Measurements from ENCODE around the gene CYP2S1. TPM values are rescaled to one million over a fixed set of nuclear protein-coding genes. Genes with fewer than 3 reads are reported as not detected.
"Not testable (repeated sequence)": the region's sequence is repeated elsewhere in the genome, so short reads cannot be mapped to it uniquely, and the experiment has no call there.

CYP2S1 gene
- total RNA-seq, 1 donor = 2.1 TPM

DNA sequence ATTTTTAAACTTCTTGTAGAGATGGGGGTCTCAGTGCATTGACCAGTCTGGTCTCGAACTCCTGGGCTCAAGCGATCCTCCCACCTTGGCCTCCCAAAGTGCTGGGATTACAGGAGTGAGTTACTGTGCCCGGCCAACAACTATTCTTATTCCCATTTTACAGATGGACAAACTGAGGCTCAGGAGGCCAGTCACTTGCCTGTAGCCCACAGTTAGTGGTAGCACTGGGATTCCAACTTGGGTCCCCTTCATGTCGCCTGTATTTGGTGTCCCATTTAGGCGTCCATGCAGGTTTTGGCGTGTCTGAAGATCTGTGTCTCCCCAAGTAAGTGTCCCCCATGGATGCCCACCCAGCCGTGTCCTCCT lies 25.2 kb downstream of the CYP2S1 start:
- no peak overlapping the region for H3K4me3 ChIP-seq (ENCODE audit: low read length)
- no peaks in the 10 kb centered on the region for H3K9me3 ChIP-seq (ENCODE audit: low read depth, low read length)
- H3K27me3 ChIP-seq (ENCODE audit: insufficient read depth, low read length) = peaks cover 8% of the 10 kb centered on the region
- H3K4me1 ChIP-seq (ENCODE audit: insufficient read depth, low read length) = no peaks in the 10 kb centered on the region

DNA sequence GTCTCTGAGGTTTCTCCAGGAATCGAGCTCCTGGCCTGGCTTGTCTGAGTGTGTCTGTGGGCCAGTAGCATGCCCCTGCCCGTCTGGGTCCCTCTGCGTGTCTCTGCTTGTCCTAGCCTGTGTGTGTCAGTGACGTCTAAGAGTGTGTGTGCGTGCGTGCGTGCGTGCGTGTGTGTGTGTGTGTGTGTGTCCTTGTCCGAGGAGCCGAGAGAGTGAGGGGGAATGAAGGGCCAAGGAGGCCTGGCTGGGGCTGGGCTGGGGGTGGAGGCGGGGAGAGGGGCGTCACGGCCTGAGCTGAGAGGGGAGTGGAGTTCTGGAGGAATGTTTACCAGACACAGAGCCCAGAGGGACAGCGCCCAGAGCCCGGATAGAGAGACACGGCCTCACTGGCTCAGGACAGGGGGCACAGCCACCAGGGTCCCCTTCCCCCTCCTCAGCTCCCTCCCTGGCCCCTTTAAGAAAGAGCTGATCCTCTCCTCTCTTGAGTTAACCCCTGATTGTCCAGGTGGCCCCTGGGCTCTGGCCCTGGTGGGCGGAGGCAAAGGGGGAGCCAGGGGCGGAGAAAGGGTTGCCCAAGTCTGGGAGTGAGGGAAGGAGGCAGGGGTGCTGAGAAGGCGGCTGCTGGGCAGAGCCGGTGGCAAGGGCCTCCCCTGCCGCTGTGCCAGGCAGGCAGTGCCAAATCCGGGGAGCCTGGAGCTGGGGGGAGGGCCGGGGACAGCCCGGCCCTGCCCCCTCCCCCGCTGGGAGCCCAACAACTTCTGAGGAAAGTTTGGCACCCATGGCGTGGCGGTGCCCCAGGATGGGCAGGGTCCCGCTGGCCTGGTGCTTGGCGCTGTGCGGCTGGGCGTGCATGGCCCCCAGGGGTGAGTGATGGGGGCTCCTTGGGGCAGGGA lies 25.8 kb downstream of the CYP2S1 start, which contains the start of gene AXL:
AXL (plus strand) TSS at position 609 of the 893 bp plus-strand sequence; CDS start at position 779, 170 bp downstream.
- Histone ChIP-seq H3K27me3 (ENCODE audit: insufficient read depth, low read length) (peaks cover 8% of the 10 kb centered on the region), H3K4me1 (ENCODE audit: insufficient read depth, low read length) (no peaks in the 10 kb centered on the region), H3K9me3 (ENCODE audit: low read depth, low read length) (no peaks in the 10 kb centered on the region), H3K4me3 (ENCODE audit: low read length) (no peak within 1 kb of the TSS)

DNA sequence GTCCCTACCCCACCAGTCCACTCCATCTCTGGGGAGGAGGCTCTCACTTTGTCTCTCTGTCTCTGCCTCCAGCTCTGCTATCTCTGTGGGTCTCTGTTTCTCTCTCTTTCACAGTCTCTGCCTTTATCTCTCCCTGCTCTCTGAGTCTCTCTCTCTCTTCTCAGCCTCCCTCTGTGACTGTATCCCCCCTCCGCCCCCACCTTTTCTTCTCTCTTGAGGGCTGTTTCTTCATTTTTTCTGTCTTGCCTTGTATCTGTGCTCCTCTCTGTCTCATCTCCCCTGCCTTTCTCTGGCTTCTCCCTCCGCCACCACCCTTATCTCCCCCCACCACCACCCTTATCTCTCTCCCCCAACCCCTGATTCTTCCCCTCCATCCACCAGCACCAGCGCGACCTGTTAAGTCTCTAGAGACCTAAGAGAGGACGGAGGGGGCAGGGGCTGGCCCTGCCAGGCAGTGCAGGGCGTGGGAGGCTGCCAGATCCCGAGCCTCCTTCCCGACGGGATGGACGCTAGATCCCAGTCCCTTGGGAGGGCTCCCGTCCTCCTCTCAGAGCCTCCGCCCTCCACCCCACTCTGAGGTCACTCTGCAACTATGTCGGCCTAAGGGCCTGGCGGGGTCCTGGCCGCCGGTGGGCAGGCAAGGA lies 27.0 kb downstream of the CYP2S1 start:
- Histone ChIP-seq H3K4me1 (ENCODE audit: insufficient read depth, low read length) (no peaks in the 10 kb centered on the region), H3K4me3 (ENCODE audit: low read length) (no peak overlapping the region), H3K27me3 (ENCODE audit: insufficient read depth, low read length) (peaks cover 8% of the 10 kb centered on the region), H3K9me3 (ENCODE audit: low read depth, low read length) (no peaks in the 10 kb centered on the region)

DNA sequence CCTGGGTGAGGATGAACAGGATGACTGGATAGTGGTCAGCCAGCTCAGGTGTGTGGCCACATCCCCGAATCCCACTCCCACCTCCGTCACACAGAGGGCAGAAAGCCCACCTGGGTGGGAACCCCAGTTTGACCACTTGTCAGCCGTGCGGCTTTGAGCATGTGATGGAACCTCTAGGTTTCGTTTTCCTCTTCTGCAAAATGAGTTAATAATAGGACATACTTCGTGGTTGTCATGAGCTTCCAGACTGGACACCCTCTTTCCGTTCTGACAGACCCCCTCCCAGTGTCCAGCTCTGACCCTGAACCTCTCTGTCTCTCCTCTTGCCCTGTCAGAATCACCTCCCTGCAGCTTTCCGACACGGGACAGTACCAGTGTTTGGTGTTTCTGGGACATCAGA lies 27.8 kb downstream of the CYP2S1 start:
- Histone ChIP-seq H3K4me1 (ENCODE audit: insufficient read depth, low read length) (peaks cover under 1% of the 10 kb centered on the region), H3K4me3 (ENCODE audit: low read length) (no peak overlapping the region), H3K27me3 (ENCODE audit: insufficient read depth, low read length) (peaks cover 15% of the 10 kb centered on the region), H3K9me3 (ENCODE audit: low read depth, low read length) (no peaks in the 10 kb centered on the region)

DNA sequence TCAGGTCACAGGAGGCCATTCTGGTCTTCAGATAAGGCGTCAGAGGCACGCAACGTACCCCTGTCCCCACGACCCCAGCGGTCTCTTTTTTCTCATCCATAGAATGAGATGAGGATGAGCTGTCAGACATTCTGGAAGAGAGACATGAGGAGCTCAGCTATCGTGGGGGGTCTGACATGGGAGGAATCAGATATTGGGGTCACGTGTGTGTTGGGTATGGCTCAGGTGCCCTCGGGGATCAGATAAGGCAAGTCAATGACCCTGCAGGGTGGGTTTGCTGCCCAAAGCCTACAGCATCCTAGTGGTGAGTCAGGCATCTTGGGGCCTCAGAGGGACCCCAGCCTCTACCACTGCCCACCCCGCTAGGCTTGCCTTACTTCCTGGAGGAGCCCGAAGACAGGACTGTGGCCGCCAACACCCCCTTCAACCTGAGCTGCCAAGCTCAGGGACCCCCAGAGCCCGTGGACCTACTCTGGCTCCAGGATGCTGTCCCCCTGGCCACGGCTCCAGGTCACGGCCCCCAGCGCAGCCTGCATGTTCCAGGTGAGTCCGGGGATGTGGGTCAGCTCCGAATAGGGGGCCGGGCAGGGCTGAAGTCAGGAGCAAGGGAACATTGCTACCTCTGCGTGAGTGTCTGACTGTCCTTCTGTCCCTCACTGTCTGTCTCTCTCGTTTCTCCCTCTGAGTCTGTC lies 28.6 kb downstream of the CYP2S1 start:
- Histone ChIP-seq H3K4me3 (ENCODE audit: low read length) (no peak overlapping the region), H3K27me3 (ENCODE audit: insufficient read depth, low read length) (peaks cover 22% of the 10 kb centered on the region), H3K4me1 (ENCODE audit: insufficient read depth, low read length) (peaks cover 9% of the 10 kb centered on the region), H3K9me3 (ENCODE audit: low read depth, low read length) (no peaks in the 10 kb centered on the region)

DNA sequence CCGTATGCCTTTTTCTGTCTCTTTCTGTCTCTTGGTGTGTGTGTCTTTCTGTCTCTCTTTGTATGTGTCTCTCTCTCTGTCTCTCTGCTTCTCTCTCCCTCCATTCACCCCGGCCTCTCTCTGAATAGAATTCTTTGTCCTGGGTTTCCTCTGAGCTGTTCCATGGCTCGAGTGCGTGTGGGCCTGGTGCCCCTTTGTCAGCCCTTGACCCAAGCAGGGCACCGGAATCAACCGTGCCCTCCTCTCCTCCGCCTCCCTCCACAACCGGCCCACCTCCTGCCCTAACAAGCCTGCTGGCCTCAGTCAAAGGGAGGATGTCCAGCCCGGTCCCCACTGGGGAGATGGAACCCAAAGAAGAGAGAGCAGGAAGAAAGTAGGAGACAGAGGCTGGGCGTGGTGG lies 29.2 kb downstream of the CYP2S1 start:
- Histone ChIP-seq H3K27me3 (ENCODE audit: insufficient read depth, low read length) (peaks cover 28% of the 10 kb centered on the region), H3K4me3 (ENCODE audit: low read length) (no peak overlapping the region), H3K9me3 (ENCODE audit: low read depth, low read length) (no peaks in the 10 kb centered on the region), H3K4me1 (ENCODE audit: insufficient read depth, low read length) (peaks cover 12% of the 10 kb centered on the region)

DNA sequence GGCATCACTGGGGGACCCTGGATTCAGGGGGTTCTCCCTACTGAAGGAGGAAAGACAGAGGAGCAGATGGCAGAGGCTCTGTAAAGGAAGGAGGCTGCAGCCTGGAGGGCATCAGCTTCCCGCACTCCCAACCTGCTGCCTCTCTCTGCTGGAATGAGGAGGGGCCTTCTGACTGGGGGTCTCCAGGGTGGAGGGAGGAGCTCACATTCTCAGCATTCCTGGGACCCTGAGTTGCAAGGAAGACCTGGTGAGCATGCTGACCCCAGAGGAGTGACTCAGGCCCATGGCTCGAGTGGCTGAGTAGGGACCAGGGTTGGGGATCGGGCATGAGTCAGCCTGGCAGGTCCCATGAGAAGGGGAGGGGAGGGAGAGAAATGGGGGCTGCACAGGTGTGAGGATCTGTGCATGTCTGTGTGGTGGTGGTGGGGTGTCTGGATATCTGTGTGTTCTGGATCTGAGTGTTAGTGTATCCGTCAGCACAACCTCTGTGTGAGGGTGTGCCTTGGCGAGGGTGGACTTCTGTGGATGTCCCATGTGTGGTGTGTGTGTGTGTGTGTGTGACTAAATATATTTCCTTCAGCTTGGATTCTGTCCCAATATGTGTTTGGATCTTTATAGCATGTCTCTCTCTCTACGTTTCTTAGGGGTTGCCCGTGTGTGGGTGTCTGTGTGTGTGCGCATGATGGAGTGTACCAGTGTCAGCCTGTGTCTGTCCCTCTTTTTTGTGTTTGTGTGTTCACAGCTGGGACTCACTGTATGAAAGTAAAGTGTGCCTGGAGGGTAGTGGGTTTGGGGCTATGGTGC lies 30.6 kb downstream of the CYP2S1 start:
- Histone ChIP-seq H3K27me3 (ENCODE audit: insufficient read depth, low read length) (peaks cover 34% of the 10 kb centered on the region), H3K9me3 (ENCODE audit: low read depth, low read length) (no peaks in the 10 kb centered on the region), H3K4me1 (ENCODE audit: insufficient read depth, low read length) (peaks cover 12% of the 10 kb centered on the region), H3K4me3 (ENCODE audit: low read length) (no peak overlapping the region)

DNA sequence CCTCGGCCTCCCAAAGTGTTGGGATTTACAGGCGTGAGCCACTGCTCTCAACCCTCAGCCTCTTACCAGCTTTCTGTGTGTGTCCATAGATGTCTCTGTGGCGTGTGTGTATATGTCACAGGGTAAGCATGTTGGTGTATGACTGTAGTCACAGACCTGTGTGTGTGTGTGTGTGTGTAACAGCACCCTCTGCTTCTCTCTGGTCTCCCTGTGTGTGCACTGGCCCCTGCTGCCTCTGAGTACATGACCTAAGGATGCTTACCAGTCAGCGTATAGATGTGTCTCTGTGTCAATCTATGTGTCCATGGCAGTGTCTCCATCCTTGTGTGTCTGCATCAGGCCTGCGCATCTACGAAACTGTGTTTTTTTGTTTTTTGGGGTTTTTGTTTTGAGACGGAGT lies 31.6 kb downstream of the CYP2S1 start:
- H3K4me3 ChIP-seq (ENCODE audit: low read length) = no peak overlapping the region
- no peaks in the 10 kb centered on the region for H3K9me3 ChIP-seq (ENCODE audit: low read depth, low read length)
- H3K27me3 ChIP-seq (ENCODE audit: insufficient read depth, low read length) = peaks cover 34% of the 10 kb centered on the region
- peaks cover 12% of the 10 kb centered on the region for H3K4me1 ChIP-seq (ENCODE audit: insufficient read depth, low read length)

DNA sequence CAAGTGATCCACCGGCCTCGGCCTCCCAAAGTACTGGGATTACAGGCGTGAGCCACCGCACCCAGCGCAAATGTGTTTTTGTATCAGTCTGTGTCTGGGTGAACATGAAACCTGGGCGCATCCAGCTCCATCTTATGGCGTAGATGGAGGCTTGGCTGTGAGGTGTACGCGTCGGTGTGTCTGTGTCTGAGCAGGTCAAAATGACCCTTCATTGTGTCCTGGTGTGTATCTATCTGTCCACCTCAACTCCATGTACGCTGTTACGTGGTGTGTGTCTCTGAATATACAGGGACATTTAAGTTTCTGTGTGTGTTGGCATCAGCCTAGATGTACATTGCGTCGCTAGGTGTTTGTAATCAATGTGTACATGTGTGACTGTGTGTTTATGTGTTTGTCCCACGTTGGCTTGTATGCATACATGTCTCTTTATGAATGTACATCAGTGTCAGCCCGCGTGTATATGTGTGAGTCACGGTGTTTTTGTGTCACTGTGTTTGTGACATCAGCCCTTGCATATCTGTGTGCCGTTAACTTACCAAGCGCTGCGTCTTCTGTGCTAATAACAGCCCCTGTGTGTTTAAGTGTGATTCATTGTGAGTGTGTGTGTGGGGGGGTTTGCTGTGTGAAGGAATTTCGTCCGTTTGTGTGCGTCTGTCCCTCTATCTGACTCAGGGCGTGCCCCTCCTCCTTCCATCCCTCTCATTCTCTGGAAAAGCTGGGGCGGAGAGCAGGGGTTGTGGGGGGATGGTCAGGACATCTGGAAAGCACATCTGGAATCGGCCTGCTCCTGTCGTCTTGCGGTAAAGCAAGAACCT lies 32.4 kb downstream of the CYP2S1 start:
- Histone ChIP-seq H3K9me3 (ENCODE audit: low read depth, low read length) (no peaks in the 10 kb centered on the region), H3K4me3 (ENCODE audit: low read length) (no peak overlapping the region), H3K27me3 (ENCODE audit: insufficient read depth, low read length) (peaks cover 31% of the 10 kb centered on the region), H3K4me1 (ENCODE audit: insufficient read depth, low read length) (peaks cover 12% of the 10 kb centered on the region)

DNA sequence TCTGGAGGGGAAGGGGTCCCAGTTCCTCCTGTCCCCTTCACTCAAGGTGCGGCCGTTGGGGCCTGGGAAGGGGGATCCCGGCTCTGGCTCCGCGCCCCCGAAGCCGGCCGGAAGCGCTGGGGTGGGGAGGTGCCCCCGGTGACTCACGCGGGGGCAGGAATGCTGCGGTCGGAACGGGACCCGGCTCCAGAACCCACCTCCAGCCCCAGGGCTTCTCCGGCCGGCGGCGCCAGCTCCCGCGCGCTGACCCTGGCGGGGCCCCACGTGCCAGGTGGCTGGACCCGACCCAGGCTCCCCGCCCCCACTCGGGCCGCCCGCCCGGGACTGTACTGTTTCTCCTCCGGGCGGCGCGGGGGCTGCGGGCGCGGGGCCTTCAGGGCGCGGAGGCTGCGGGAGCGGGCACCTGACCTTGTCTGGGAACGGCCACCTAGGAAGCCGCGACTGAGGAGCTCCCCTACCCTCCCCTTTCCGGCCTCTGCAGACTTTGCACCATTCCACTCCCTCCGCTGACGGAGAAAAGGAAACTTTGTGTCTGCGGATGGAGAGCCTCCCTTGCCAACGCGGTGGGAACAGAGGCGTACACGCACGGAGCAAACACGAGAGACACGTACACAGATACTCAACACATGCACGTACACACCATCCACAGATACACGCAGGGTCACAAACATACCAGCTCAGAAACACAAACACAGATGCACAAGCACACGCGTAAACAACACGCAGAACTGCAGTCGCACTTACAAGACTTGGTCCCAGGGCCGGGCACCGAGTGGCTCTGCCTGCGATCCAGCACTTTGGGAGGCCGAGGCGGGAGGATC lies 33.2 kb downstream of the CYP2S1 start:
- peak overlapping the region; percentile 30 for H3K4me3 ChIP-seq (ENCODE audit: low read length)
- H3K9me3 ChIP-seq (ENCODE audit: low read depth, low read length) = no peaks in the 10 kb centered on the region
- H3K4me1 ChIP-seq (ENCODE audit: insufficient read depth, low read length) = peaks cover 12% of the 10 kb centered on the region
- peaks cover 26% of the 10 kb centered on the region for H3K27me3 ChIP-seq (ENCODE audit: insufficient read depth, low read length)

DNA sequence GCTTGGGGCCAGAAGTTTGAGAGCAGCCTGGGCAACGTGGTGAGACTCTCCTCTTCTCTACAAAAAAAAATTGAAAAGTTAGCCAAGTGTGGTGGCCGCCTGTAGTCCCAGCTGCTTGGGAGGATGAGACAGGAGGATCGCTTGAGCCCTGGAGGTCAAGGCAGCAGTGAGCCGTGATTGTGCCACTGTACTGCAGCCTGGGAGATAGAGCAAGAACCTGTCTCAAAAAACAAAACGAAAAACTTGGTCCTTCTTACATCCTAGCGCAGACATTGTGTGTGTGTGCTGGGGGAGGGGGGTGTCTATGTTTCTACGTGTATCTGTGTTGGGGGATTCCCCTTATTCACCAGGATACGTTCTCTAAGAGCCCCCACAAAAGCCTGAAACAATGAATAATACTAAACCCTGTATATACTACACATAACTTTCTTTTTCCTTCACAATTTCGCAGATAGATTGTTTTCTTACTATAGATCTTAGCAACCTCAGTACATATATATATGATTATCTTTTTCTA lies 33.9 kb downstream of the CYP2S1 start:
- Histone ChIP-seq H3K9me3 (ENCODE audit: low read depth, low read length) (no peaks in the 10 kb centered on the region), H3K4me3 (ENCODE audit: low read length) (no peak overlapping the region), H3K27me3 (ENCODE audit: insufficient read depth, low read length) (peaks cover 26% of the 10 kb centered on the region)

DNA sequence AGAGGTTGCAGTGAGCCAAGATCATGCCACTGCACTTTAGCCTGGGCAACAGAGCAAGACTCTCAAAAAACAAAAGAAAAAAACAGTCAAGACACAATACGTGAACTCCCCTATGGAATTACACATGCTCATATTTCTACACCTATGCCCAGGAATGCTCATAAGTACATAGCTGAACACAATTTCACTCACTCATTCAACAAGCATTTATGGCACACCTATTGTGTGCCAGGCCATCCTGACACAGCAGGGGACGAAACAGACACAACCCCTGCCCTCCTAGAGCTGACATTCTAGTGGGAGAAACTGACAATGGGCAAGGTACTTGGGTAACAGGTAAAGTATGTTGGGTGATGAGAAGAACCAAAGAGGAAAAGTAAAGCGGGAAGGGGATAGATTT lies 35.5 kb downstream of the CYP2S1 start:
- H3K4me1 ChIP-seq (ENCODE audit: insufficient read depth, low read length) = peaks cover 22% of the 10 kb centered on the region
- peaks cover 26% of the 10 kb centered on the region for H3K27me3 ChIP-seq (ENCODE audit: insufficient read depth, low read length)
- no peaks in the 10 kb centered on the region for H3K9me3 ChIP-seq (ENCODE audit: low read depth, low read length)
- no peak overlapping the region for H3K4me3 ChIP-seq (ENCODE audit: low read length)

More for the DNA sequence above, 33.9 kb downstream of the CYP2S1 start:
- peaks cover 12% of the 10 kb centered on the region for H3K4me1 ChIP-seq (ENCODE audit: insufficient read depth, low read length)

DNA sequence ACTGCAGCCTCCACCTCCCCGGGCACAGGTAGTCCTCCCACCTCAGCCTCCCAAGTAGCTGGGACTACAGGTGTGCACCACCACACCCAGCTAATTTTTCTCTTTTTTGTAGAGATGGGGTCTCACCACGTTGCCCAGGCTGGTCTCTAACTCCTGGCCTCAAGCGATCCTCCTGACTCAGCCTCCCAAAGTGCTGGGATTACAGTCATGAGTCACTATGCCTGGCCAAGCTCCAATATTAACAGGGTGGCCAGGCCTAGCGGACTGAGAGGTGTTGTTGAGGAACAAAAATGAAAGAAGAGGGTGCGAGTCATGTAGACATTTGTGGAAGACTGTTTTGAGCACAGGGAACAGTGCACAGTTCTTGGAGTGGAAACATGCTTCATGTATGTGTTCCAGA lies 36.3 kb downstream of the CYP2S1 start:
- H3K4me1 ChIP-seq (ENCODE audit: insufficient read depth, low read length) = peaks cover 28% of the 10 kb centered on the region
- H3K9me3 ChIP-seq (ENCODE audit: low read depth, low read length); H3K4me3 ChIP-seq (ENCODE audit: low read length): not testable (repeated sequence)
- peaks cover 26% of the 10 kb centered on the region for H3K27me3 ChIP-seq (ENCODE audit: insufficient read depth, low read length)
